Esophagus squamous epithelium (tissue), 5 donors: ENCODE data around the gene EIPR1. TPM values are rescaled to one million over a fixed set of nuclear protein-coding genes. Genes with fewer than 3 reads are reported as not detected.
"Not testable (repeated sequence)": the region's sequence is repeated elsewhere in the genome, so short reads cannot be mapped to it uniquely, and the experiment has no call there.

Experiments used
- DNase-seq: peaks from one replicate; lab custom pipeline; 2025; lab: John Stamatoyannopoulos, UW
- H3K27ac ChIP-seq, 4 donors: fragments of 200-600 bp; sonication (generic); one replicate each; pipeline ENCODE4 v1.5.1; 2016 to 2019; ENCODE audit warnings: mild to moderate bottlenecking in 1 of 4
- H3K27me3 ChIP-seq, 4 donors: fragments of 200-600 bp; sonication (generic); 1 replicate in 3 of 4; 2 replicates in 1 of 4; pipeline versions ENCODE4 v1.5.1 to v1.6.0; 2017 to 2021; ENCODE audit warnings: antibody characterized with exemption in 1 of 4
- H3K36me3 ChIP-seq, 3 donors: fragments of 200-600 bp; sonication (generic); one replicate each; pipeline ENCODE4 v1.5.1; 2016 to 2019
- H3K4me1 ChIP-seq, 3 donors: fragments of 200-600 bp; sonication (generic); one replicate each; pipeline ENCODE4 v1.5.1; 2017 to 2019
- H3K4me3 ChIP-seq, 4 donors: fragments of 200-600 bp; sonication (generic); 1 replicate in 3 of 4; 2 replicates in 1 of 4; pipeline ENCODE4 v1.5.1; 2016 to 2019; ENCODE audit warnings: mild to moderate bottlenecking in 2 of 4, moderate library complexity in 1 of 4
- H3K9me3 ChIP-seq, 3 donors: fragments of 200-600 bp; sonication (generic); one replicate each; pipeline ENCODE4 v1.5.1; 2016 to 2019
- POLR2A ChIP-seq, 4 donors: fragments of 450-650 bp; IDR thresholded peaks; one replicate each; pipeline ENCODE4 v1.6.1; 2017; ENCODE audit warnings: antibody characterized with exemption in 4 of 4, mild to moderate bottlenecking in 4 of 4, moderate library complexity in 3 of 4
- WGBS, 2 donors: methylation state at CpG; one replicate each; pipeline ENCODE4 v1.1.5; 2018; 5-methylcytosine and 5-hydroxymethylcytosine counted together
- intact Hi-C: fragments of 100-400 bp; cut with DNase I; formaldehyde crosslinking; loops from one replicate; pipeline ENCODE4 v1.15.0; 2022
- total RNA-seq, 4 donors: library from RNA; depleted of rRNA; stranded (reverse); fragments of >200 nt; gene quantifications; one replicate each; pipeline ENCODE4 v1.1.0, GENCODE V29; 2016
- TF ChIP-seq, protein P1 (sequence below), 6 experiments: fragments of 450-650 bp in 4 of 6; fragments of 200-600 bp in 2 of 6; sonication (generic) in 2 of 6; IDR thresholded peaks; one replicate each; pipeline ENCODE4 v1.5.1; 2016 to 2019; ENCODE audit warnings: antibody characterized with exemption in 6 of 6, mild to moderate bottlenecking in 4 of 6, moderate library complexity in 4 of 6
- donor health status: DM: yes; HTN: yes; CAD: no.

EIPR1 gene
- total RNA-seq, 4 donors from 2014 or later, result 27.3 to 50.6 (median 31.9) TPM

DNA sequence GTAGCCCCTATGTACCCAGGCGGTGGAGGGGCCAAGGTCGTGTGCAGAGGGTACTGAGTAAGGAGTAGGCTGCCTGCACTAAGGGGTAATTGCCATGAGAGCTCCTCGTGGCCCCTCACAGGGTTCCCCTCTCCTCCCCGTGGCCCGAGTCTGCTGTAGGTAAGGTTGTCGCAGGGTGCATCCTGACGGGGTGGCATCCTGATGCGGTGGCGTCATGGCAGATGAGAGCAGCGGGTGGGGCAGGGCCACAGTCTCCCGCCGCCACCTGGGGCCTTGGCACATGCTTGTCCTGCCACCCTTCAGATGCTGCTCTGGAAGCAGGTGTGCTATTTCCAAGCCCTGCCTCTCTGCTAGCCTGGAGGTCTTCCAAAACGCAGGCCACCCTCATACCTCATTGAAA, 89.7 kb downstream of the EIPR1 start:
- intact Hi-C loops, result no loop called here
- TF ChIP-seq, protein P1, sequence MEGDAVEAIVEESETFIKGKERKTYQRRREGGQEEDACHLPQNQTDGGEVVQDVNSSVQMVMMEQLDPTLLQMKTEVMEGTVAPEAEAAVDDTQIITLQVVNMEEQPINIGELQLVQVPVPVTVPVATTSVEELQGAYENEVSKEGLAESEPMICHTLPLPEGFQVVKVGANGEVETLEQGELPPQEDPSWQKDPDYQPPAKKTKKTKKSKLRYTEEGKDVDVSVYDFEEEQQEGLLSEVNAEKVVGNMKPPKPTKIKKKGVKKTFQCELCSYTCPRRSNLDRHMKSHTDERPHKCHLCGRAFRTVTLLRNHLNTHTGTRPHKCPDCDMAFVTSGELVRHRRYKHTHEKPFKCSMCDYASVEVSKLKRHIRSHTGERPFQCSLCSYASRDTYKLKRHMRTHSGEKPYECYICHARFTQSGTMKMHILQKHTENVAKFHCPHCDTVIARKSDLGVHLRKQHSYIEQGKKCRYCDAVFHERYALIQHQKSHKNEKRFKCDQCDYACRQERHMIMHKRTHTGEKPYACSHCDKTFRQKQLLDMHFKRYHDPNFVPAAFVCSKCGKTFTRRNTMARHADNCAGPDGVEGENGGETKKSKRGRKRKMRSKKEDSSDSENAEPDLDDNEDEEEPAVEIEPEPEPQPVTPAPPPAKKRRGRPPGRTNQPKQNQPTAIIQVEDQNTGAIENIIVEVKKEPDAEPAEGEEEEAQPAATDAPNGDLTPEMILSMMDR (IDR thresholded peaks at IDR 0.05), result no peak
- no peak for TF ChIP-seq POLR2A (IDR thresholded peaks at IDR 0.05)
- no peaks in the 10 kb centered on the region for H3K27me3 ChIP-seq
- WGBS, 2 donors, result 94 to 100% methylated on average over 8 of the region's 13 CpGs
- H3K9me3 ChIP-seq, result no peaks in the 10 kb centered on the region
- H3K4me1 ChIP-seq, result peaks cover 0 to 11% (median 0%) of the 10 kb centered on the region in 3 donors
- H3K27ac ChIP-seq, result no peak overlapping the region
- H3K36me3 ChIP-seq, result no peaks in the 10 kb centered on the region
- H3K4me3 ChIP-seq, result no peak overlapping the region
- DNase-seq, result no peak

GRCh38 chr2:3286646-3287036, 91.0 kb downstream of the EIPR1 start:
- H3K27me3 ChIP-seq, DNase-seq, H3K27ac ChIP-seq, intact Hi-C loops, H3K36me3 ChIP-seq, H3K9me3 ChIP-seq, H3K4me3 ChIP-seq: not testable (repeated sequence)
- 95% methylated on average over 4 of the region's 17 CpGs; no CpG with 5 or more reads in 1 of the 2 donors for WGBS, 2 donors
- peaks cover 0 to 17% (median 0%) of the 10 kb centered on the region in 3 donors for H3K4me1 ChIP-seq

GRCh38 chr2:3285901-3286645, 91.5 kb downstream of the EIPR1 start:
- no peak for DNase-seq
- Histone ChIP-seq H3K4me3 (no peak overlapping the region), H3K4me1 (peaks cover 0 to 17% (median 0%) of the 10 kb centered on the region in 3 donors)

DNA sequence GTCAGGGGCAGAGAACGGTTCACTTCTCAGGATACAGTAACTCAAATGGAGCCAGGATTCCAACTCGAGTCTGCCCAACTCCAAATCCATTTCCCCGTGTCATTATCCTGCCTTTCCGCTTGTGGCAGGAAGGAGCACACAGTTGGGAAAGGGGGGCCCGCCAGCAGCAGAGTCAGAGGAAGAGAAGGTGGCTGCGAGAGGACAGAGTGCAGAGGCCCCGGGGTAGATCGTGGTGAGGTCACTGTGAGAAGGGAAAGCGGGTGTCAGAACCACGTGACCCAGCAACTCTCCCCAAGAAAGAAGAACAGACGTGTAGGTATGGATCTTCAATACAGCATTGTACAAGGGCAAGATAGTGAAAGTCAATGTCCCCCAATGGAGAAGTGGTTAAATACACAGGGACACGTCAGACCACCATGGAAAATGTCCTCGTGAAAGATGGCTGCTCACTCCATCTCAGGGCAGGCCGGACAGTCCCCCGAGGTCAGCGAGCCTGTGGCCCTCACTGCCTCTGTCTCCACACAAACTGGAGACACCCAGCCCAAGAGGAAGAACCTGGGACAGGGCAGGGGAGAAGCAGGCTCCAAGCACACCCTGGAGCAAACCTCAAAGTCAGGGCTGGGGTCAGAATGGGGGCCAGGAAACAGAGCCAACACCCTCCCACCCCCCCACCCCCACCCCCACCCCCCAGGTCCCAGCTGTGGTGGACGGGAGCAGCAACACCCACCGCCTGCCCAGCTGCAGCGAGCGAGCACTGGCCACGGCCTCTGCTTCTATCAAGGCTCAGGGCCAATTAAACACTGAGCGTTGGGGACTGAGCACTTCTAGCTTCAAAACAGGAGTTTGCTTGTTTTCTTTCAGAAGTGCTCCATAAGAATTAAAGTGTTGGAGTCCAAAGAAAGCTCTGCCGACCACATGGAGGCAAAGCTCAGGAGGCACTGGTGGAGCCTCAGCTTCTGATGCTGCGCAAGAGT, 92.7 kb downstream of the EIPR1 start:
- WGBS, 2 donors, result 83 to 91% methylated on average over 18 to 19 of the region's 24 CpGs
- DNase-seq, result no peak
- H3K27me3 ChIP-seq, result no peaks in the 10 kb centered on the region
- intact Hi-C loops, result no loop called here
- no peaks in the 10 kb centered on the region for H3K9me3 ChIP-seq
- no peak overlapping the region for H3K4me3 ChIP-seq
- peaks cover 0 to 13% (median 0%) of the 10 kb centered on the region in 3 donors for H3K36me3 ChIP-seq
- H3K4me1 ChIP-seq, result peaks cover 0 to 17% (median 0%) of the 10 kb centered on the region in 3 donors
- TF ChIP-seq, protein P1 (IDR thresholded peaks at IDR 0.05), result no peak
- no peak for TF ChIP-seq POLR2A (IDR thresholded peaks at IDR 0.05)
- no peak overlapping the region for H3K27ac ChIP-seq

More at GRCh38 chr2:3285901-3286645, 91.5 kb downstream of the EIPR1 start:
- 68 to 80% methylated on average over 1 to 15 of the region's 21 CpGs for WGBS, 2 donors
- intact Hi-C loops, result no loop called here
- H3K27ac ChIP-seq, result no peak overlapping the region
- H3K9me3 ChIP-seq, result no peaks in the 10 kb centered on the region
- TF ChIP-seq, protein P1 (IDR thresholded peaks at IDR 0.05), result no peak
- no peak for TF ChIP-seq POLR2A (IDR thresholded peaks at IDR 0.05)
- H3K36me3 ChIP-seq, result peaks cover 0 to 1% (median 0%) of the 10 kb centered on the region in 3 donors
- no peaks in the 10 kb centered on the region for H3K27me3 ChIP-seq

GRCh38 chr2:3283876-3284656, 93.6 kb downstream of the EIPR1 start:
- peaks cover 0 to 17% (median 0%) of the 10 kb centered on the region in 3 donors for H3K4me1 ChIP-seq
- intact Hi-C loops, H3K4me3 ChIP-seq, H3K27ac ChIP-seq, DNase-seq, H3K27me3 ChIP-seq, H3K9me3 ChIP-seq: not testable (repeated sequence)
- WGBS, 2 donors, result 98% methylated on average over 7 to 11 of the region's 38 CpGs
- peaks cover 0 to 14% (median 0%) of the 10 kb centered on the region in 3 donors for H3K36me3 ChIP-seq
